ENCODE data around the gene HTT. TPM values are rescaled to one million over a fixed set of nuclear protein-coding genes. Genes with fewer than 3 reads are reported as not detected.
"Not testable (repeated sequence)": the region's sequence is repeated elsewhere in the genome, so short reads cannot be mapped to it uniquely, and the experiment has no call there.

Gene HTT
- total RNA-seq, 1 experiment from 2014 or later = 64.4 TPM

DNA sequence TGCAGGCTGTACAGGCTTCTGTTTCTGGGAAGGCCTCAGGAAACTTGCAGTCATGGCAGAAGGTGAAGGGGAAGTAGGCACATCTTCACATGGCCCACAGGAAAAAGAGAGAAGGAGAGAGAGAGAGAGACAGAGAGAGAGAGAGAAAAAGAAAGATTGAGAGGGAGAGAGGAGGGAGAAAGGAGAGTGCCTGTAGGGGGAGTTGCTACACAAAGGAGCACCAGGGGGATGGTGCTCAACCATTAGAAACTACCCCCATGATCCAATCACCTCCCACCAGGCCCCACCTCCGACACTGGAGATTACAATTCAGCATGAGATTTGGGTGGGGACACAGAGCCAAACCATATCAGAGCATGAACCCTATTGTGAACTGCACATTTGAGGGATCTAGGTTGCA is 76.8 kb downstream of the HTT start:
- H2BK120ac ChIP-seq (ENCODE audit: low read depth, low read length, poor library complexity, severe bottlenecking); H4K91ac ChIP-seq (ENCODE audit: insufficient read length, low read depth, low read length); H4K20me1 ChIP-seq (ENCODE audit: control insufficient read depth, insufficient read depth, insufficient read length); H3K27ac ChIP-seq (ENCODE audit: insufficient read length, low read depth, low read length); H3K4me3 Mint-ChIP-seq; H3K18ac ChIP-seq (ENCODE audit: insufficient read length, low read depth, low read length); H3K27me3 Mint-ChIP-seq (ENCODE audit: low read depth); H3K9ac ChIP-seq (ENCODE audit: extremely low read depth, insufficient read length, low read length); H3K4me1 Mint-ChIP-seq; H3K14ac ChIP-seq (ENCODE audit: insufficient read depth, low read length); H3K9me3 ChIP-seq (ENCODE audit: control insufficient read depth, low read depth, low read length); H2BK12ac ChIP-seq (ENCODE audit: insufficient read length, low read depth, low read length); H2BK20ac ChIP-seq (ENCODE audit: low read depth, low read length, poor library complexity, severe bottlenecking); H2BK15ac ChIP-seq (ENCODE audit: low read depth, low read length); H3K23me2 ChIP-seq (ENCODE audit: insufficient read length, low read depth, low read length, poor library complexity, severe bottlenecking); H2AK5ac ChIP-seq (ENCODE audit: insufficient read length, low read length); H3K79me2 ChIP-seq (ENCODE audit: insufficient read depth, low read length); H3K79me1 ChIP-seq (ENCODE audit: insufficient read depth, low read depth, low read length, poor library complexity, severe bottlenecking); H4K5ac ChIP-seq (ENCODE audit: insufficient read length, low read depth, low read length); H3K56ac ChIP-seq (ENCODE audit: insufficient read length, low read depth, low read length); H2BK5ac ChIP-seq (ENCODE audit: insufficient read length, low read length); DNase-seq; H2AFZ ChIP-seq (ENCODE audit: low read length); H3K23ac ChIP-seq (ENCODE audit: insufficient read length, low read depth, low read length); H4K8ac ChIP-seq (replicated peaks; ENCODE audit: insufficient read length, low read depth, low read length); H3K4ac ChIP-seq (ENCODE audit: low read depth, low read length); H3K4me1 ChIP-seq (ENCODE audit: insufficient read depth, low read length); H3K27me3 ChIP-seq (ENCODE audit: insufficient read depth, low read length); H3T11ph ChIP-seq (ENCODE audit: low read length); H3K9me3 Mint-ChIP-seq; H3K4me2 ChIP-seq (ENCODE audit: insufficient read depth, insufficient read length, low read length): not testable (repeated sequence)
- Mint-ChIP-seq H3K27ac (peak overlapping the region in 1 of 3 experiments; percentile 47; a peak in 2 of 7 replicates), H3K36me3 (ENCODE audit: insufficient read depth in 1 of 3, low read depth in 3 of 3) (peaks cover 41 to 85% (median 79%) of the 10 kb centered on the region in 3 experiments; a peak in 6 of 7 replicates)
- TF ChIP-seq, protein P1, sequence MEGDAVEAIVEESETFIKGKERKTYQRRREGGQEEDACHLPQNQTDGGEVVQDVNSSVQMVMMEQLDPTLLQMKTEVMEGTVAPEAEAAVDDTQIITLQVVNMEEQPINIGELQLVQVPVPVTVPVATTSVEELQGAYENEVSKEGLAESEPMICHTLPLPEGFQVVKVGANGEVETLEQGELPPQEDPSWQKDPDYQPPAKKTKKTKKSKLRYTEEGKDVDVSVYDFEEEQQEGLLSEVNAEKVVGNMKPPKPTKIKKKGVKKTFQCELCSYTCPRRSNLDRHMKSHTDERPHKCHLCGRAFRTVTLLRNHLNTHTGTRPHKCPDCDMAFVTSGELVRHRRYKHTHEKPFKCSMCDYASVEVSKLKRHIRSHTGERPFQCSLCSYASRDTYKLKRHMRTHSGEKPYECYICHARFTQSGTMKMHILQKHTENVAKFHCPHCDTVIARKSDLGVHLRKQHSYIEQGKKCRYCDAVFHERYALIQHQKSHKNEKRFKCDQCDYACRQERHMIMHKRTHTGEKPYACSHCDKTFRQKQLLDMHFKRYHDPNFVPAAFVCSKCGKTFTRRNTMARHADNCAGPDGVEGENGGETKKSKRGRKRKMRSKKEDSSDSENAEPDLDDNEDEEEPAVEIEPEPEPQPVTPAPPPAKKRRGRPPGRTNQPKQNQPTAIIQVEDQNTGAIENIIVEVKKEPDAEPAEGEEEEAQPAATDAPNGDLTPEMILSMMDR (conservative IDR thresholded peaks at IDR 0.05) = peak; percentile 45; the same call in 2 of the 3 replicates
- WGBS (ENCODE audit: extremely low coverage, insufficient read length, low lambda C conversion rate) = no CpG with 5 or more reads among the region's 1 CpG
